Nephron progenitor cell (in vitro differentiated cells): Measurements from ENCODE around the gene ACOX2.

Experiments
- DNase-seq: peaks from one replicate; pipeline ENCODE4 v3.0.0; 2021
- H3K27ac Mint-ChIP-seq: 2 replicates; pipeline ENCODE4 v1.8.0; 2021; ENCODE audit warnings: mild to moderate bottlenecking, moderate library complexity, mixed read lengths
- H3K27me3 Mint-ChIP-seq: 2 replicates; pipeline ENCODE4 v1.8.0; 2021; ENCODE audit warnings: mild to moderate bottlenecking, low read depth, mixed read lengths; ENCODE audit not compliant: poor library complexity
- H3K36me3 Mint-ChIP-seq: 2 replicates; pipeline ENCODE4 v1.8.0; 2021; ENCODE audit warnings: low read depth, mixed read lengths
- H3K4me1 Mint-ChIP-seq: 2 replicates; pipeline ENCODE4 v1.8.0; 2021; ENCODE audit warnings: mixed read lengths
- H3K4me3 Mint-ChIP-seq: 2 replicates; pipeline ENCODE4 v1.8.0; 2021; ENCODE audit warnings: mild to moderate bottlenecking, moderate library complexity, mixed read lengths
- H3K9me3 Mint-ChIP-seq: 2 replicates; pipeline ENCODE4 v1.8.0; 2021; ENCODE audit warnings: mild to moderate bottlenecking, moderate library complexity, mixed read lengths
- CTCF ChIP-seq: fragments of 200-600 bp; sonication (generic); IDR thresholded peaks from 2 replicates; pipeline ENCODE4 v1.5.0; 2021; ENCODE audit warnings: antibody characterized with exemption

The ACOX2 gene

DNA sequence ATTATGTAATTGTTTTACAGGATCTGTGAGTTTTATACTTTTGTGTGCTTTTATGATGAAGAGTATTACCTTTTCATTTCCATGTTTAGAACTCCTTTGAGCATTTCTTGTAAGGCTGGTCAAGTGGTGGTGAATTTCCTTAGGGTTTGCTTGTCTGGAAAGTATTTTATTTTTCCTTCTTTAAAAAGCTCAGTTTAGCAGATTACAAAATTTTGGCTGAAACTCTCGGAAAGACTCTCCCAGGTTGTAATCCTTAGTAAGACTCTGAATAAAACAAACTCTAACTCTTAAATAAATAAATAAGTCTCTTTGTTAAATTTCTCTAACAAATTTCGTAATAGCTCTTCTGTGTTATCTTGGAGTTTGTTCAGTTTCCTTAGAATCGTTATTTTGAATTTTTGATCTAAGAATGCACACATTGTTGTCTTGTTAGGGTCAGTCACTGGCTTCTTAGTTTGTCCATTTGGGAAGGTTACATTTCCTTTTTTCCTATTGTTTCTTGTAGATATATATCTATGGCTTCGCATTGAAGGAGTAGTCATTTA, 14.7 kb upstream of the ACOX2 start:
- Mint-ChIP-seq H3K9me3 (peaks cover 50% of the 10 kb centered on the region), H3K4me3 (no peak overlapping the region), H3K36me3 (peaks cover 19% of the 10 kb centered on the region), H3K4me1 (peaks cover 12% of the 10 kb centered on the region), H3K27me3 (peaks cover 4% of the 10 kb centered on the region), H3K27ac (no peak overlapping the region)
- no peak for DNase-seq
- TF ChIP-seq CTCF, result no peak

DNA sequence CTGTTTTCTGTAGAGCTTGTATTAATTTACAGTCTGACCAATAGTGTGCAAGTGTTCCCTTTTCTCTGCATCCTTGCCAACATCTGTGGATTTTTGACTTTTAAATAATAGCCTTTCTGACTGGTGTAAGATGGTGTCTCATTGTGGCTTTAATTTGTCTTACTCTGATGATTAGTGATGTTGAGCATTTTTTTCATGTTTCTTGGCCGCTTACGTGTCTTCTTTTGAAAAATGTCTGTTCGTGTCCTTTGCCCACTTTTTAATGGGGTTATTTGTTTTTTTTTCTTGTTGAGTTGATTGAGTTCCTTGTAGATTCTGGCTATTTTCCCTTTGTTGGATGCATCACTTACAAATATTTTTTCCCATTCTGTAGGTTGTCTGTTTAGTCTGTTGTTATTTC, 7.6 kb upstream of the ACOX2 start:
- peaks cover 35% of the 10 kb centered on the region for H3K9me3 Mint-ChIP-seq
- peaks cover 6% of the 10 kb centered on the region for H3K27me3 Mint-ChIP-seq
- H3K4me1 Mint-ChIP-seq, result peaks cover 3% of the 10 kb centered on the region

GRCh38 chr3:58540176-58540858, 3.3 kb upstream of the ACOX2 start:
- no peak for TF ChIP-seq CTCF
- Mint-ChIP-seq H3K36me3 (no peaks in the 10 kb centered on the region), H3K4me3 (no peak overlapping the region), H3K27me3 (peaks cover 3% of the 10 kb centered on the region), H3K9me3 (peaks cover 11% of the 10 kb centered on the region), H3K4me1 (peaks cover 42% of the 10 kb centered on the region), H3K27ac (no peak overlapping the region)
- DNase-seq, result no peak

More for the DNA sequence above, 7.6 kb upstream of the ACOX2 start:
- no peak overlapping the region for H3K27ac Mint-ChIP-seq
- no peak for DNase-seq
- no peak for TF ChIP-seq CTCF
- no peaks in the 10 kb centered on the region for H3K36me3 Mint-ChIP-seq
- H3K4me3 Mint-ChIP-seq, result no peak overlapping the region

DNA sequence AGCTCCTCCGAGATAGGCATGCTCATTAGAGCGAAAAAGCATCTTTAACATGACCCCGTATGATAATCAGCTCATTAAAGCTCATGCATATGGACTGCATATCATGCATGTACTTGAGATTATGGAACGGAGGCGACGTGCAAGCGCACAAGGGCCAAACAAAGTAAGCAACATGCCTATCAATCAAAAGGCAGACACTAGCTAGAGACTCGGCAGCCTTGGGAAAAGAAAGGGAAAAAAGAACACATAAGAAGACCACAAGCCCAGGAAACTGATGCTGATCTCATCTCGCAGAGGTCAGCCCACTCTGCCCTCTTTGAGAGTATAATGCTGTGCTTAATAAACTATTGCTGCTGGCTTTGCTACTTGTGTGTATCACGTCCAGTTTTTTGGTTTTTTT, 2.6 kb upstream of the ACOX2 start:
- TF ChIP-seq CTCF, result no peak
- H3K36me3 Mint-ChIP-seq, result no peaks in the 10 kb centered on the region
- H3K9me3 Mint-ChIP-seq, result peaks cover 4% of the 10 kb centered on the region
- H3K27me3 Mint-ChIP-seq, result peaks cover 3% of the 10 kb centered on the region
- H3K27ac Mint-ChIP-seq, result peak overlapping the region; percentile 17
- peaks cover 46% of the 10 kb centered on the region for H3K4me1 Mint-ChIP-seq
- no peak for DNase-seq
- H3K4me3 Mint-ChIP-seq, result no peak overlapping the region

DNA sequence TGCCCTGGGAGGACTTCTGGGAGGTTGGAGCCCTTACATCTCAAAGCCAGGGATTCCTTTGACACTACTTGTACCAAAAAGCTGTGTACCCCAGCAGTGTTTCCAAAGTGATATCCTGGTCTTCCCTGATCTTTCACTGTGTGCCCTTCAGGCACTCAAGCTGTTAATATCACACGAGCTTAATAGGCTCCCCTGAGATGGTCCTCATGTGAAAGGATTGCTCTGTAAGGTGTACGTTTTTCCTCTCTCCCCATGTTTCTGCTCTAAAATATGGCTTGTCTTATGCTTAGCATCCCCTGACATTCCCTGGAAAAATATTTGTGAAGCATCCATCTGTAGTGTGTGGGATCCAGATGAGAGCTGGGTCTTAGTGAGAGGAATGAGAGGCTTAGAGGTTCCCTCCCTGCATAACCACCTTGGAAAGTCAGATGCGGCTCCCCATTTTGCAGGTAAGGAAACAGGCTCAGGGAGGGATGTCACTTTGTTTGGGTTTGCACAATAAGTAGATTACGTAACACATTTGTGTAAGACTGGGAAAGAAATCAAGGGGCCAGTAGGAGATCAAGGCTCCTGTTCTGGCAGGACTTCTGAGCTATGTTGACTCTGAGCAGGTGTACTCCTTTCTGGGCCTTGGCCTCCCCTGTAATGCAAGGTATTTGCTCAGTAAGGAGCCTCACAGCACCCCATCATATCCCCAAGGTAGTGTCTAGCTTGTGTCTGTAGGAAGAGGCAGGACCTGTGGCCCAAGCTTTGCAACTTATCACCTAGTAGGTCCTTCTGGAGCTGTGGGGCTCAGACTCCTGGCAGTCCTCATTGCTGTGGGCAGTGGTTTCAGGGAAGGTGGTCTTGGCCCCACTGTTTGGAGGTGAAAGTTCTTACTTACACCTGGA, 667 bp upstream of the ACOX2 start:
- Mint-ChIP-seq H3K27me3 (peaks cover 5% of the 10 kb centered on the region), H3K4me3 (no peak overlapping the region), H3K9me3 (no peaks in the 10 kb centered on the region), H3K4me1 (peaks cover 53% of the 10 kb centered on the region), H3K36me3 (no peaks in the 10 kb centered on the region), H3K27ac (peak overlapping the region; percentile 67)
- no peak for TF ChIP-seq CTCF
- no peak for DNase-seq
